H1 (cell line): ENCODE results near the gene MGRN1. TPM values are rescaled to one million over a fixed set of nuclear protein-coding genes. Genes with fewer than 3 reads are reported as not detected.

Source experiments
- CTCF ChIA-PET: fragments of 300-600 bp; sonication (Branson Sonifier 250); formaldehyde crosslinking; loops from one replicate; lab custom pipeline; 2021; ENCODE audit not compliant: partially characterized antibody; lab: Charles Lee
- POLR2A ChIA-PET: fragments of 300-600 bp; sonication (Branson Sonifier 250); formaldehyde crosslinking; loops from one replicate; lab custom pipeline; 2021; ENCODE audit warnings: inconsistent platforms; ENCODE audit not compliant: partially characterized antibody; lab: Charles Lee
- DNase-seq, 2 experiments: peaks; one replicate each; pipeline versions ENCODE4 v3.0.0 to v3.0.0-alpha.2; 2010 to 2022; ENCODE audit warnings: low spot score in 2 of 2, low read depth in 1 of 2, mixed read lengths in 1 of 2
- FAIRE-seq: peaks from 2 replicates; lab custom pipeline; 2011; peaks lifted over from hg19 to GRCh38; lab: Jason Lieb, UNC
- H2AFZ ChIP-seq: 2 replicates; pipeline ENCODE4 v1.8.1; 2012; ENCODE audit warnings: low read length, inconsistent platforms
- H2AK5ac ChIP-seq: 2 replicates; pipeline ENCODE4 v1.6.1; 2013; ENCODE audit warnings: low read depth, low read length
- H2BK120ac ChIP-seq: replicated peaks from 2 replicates; pipeline ENCODE3; 2013; ENCODE audit warnings: low read depth, low read length, inconsistent platforms
- H2BK12ac ChIP-seq: 2 replicates; pipeline ENCODE4 v1.6.1; 2013; ENCODE audit warnings: low read depth, low read length
- H2BK15ac ChIP-seq: 2 replicates; pipeline ENCODE4 v1.6.1; 2013; ENCODE audit warnings: low read length
- H2BK20ac ChIP-seq: 2 replicates; pipeline ENCODE4 v1.6.1; 2013; ENCODE audit warnings: low read length
- H2BK5ac ChIP-seq: 2 replicates; pipeline ENCODE4 v1.6.1; 2013; ENCODE audit warnings: low read depth, low read length
- H3K14ac ChIP-seq: 2 replicates; pipeline ENCODE4 v1.6.1; 2013; ENCODE audit warnings: inconsistent platforms; ENCODE audit not compliant: insufficient read length
- H3K18ac ChIP-seq: 2 replicates; pipeline ENCODE4 v1.6.1; 2013; ENCODE audit warnings: low read length; ENCODE audit errors: extremely low read depth
- H3K23ac ChIP-seq: 2 replicates; pipeline ENCODE4 v1.6.1; 2013; ENCODE audit warnings: inconsistent platforms; ENCODE audit not compliant: insufficient read length
- H3K23me2 ChIP-seq: 2 replicates; pipeline ENCODE4 v1.6.1; 2013; ENCODE audit warnings: low read depth, low read length
- H3K27ac ChIP-seq: 2 replicates; pipeline ENCODE4 v1.6.1; 2011; ENCODE audit warnings: low read depth, low read length, inconsistent platforms
- H3K27me3 ChIP-seq, 4 experiments: replicated peaks in 1 of 4; 1 replicate in 1 of 4; 2 replicates in 3 of 4; pipeline versions ENCODE4 v1.6.1 to v1.8.1; 2011 to 2013; ENCODE audit warnings: low read length in 3 of 4, mild to moderate bottlenecking in 3 of 4, inconsistent platforms in 2 of 4, mixed read lengths in 2 of 4, moderate library complexity in 1 of 4; ENCODE audit not compliant: control insufficient read depth in 3 of 4, insufficient read depth in 3 of 4; ENCODE audit errors: extremely low read depth in 1 of 4
- H3K36me3 ChIP-seq, 4 experiments: 2 replicates each; pipeline versions ENCODE4 v1.6.1 to v1.8.1; 2011 to 2013; ENCODE audit warnings: mild to moderate bottlenecking in 4 of 4, low read length in 3 of 4, moderate library complexity in 2 of 4, control low read depth in 1 of 4, inconsistent platforms in 1 of 4; ENCODE audit not compliant: insufficient read depth in 4 of 4, control insufficient read depth in 2 of 4
- H3K4ac ChIP-seq: replicated peaks from 2 replicates; pipeline ENCODE3; 2013; ENCODE audit warnings: low read length, low read depth, mixed read lengths, inconsistent platforms; ENCODE audit not compliant: insufficient read length
- H3K4me1 ChIP-seq, 4 experiments: replicated peaks in 1 of 4; 1 replicate in 1 of 4; 2 replicates in 3 of 4; pipeline versions ENCODE4 v1.6.1 to v1.8.1; 2011 to 2013; ENCODE audit warnings: low read length in 3 of 4, inconsistent platforms in 2 of 4, mixed read lengths in 1 of 4; ENCODE audit not compliant: insufficient read depth in 4 of 4, control insufficient read depth in 3 of 4
- H3K4me2 ChIP-seq, 2 experiments: 2 replicates each; pipeline versions ENCODE4 v1.6.1 to v1.8.1; 2011 to 2013; ENCODE audit warnings: low read depth in 2 of 2, low read length in 2 of 2, control low read depth in 1 of 2, inconsistent platforms in 1 of 2, mild to moderate bottlenecking in 1 of 2; ENCODE audit not compliant: insufficient read depth in 1 of 2
- H3K4me3 ChIP-seq, 4 experiments: fragments of 200-600, 300-600 bp in 1 of 4; sonication (generic), shearing (Covaris generic), sonication (Bioruptor Twin) in 1 of 4; 2 replicates each; pipeline versions ENCODE4 v1.5.1 to v1.8.1; 2011 to 2016; ENCODE audit warnings: low read length in 4 of 4, low read depth in 3 of 4, control low read depth in 2 of 4, inconsistent platforms in 2 of 4, mild to moderate bottlenecking in 2 of 4, mixed read lengths in 1 of 4, moderate library complexity in 1 of 4; ENCODE audit not compliant: insufficient read depth in 2 of 4; ENCODE audit errors: extremely low read depth in 1 of 4
- H3K56ac ChIP-seq: replicated peaks from 2 replicates; pipeline ENCODE3; 2013; ENCODE audit warnings: low read depth, mild to moderate bottlenecking, mixed read lengths, low read length, inconsistent platforms; ENCODE audit not compliant: insufficient read length
- H3K79me1 ChIP-seq: 2 replicates; pipeline ENCODE4 v1.6.1; 2013; ENCODE audit warnings: low read depth, low read length, control low read depth
- H3K79me2 ChIP-seq, 2 experiments: 2 replicates each; pipeline versions ENCODE4 v1.6.1 to v1.8.1; 2012 to 2013; ENCODE audit warnings: low read length in 2 of 2, mild to moderate bottlenecking in 2 of 2, inconsistent platforms in 1 of 2; ENCODE audit not compliant: insufficient read depth in 2 of 2, control insufficient read depth in 1 of 2
- H3K9ac ChIP-seq, 4 experiments: replicated peaks in 1 of 4; 1 replicate in 1 of 4; 2 replicates in 3 of 4; pipeline versions ENCODE4 v1.6.1 to v1.8.1; 2011 to 2013; ENCODE audit warnings: low read depth in 3 of 4, low read length in 3 of 4, control low read depth in 2 of 4, mild to moderate bottlenecking in 2 of 4, moderate library complexity in 2 of 4, inconsistent platforms in 1 of 4; ENCODE audit errors: extremely low read depth in 1 of 4
- H3K9me3 ChIP-seq, 2 experiments: 2 replicates each; pipeline versions ENCODE4 v1.6.1 to v1.8.1; 2012 to 2013; ENCODE audit warnings: mild to moderate bottlenecking in 2 of 2, moderate library complexity in 2 of 2, control low read depth in 1 of 2, inconsistent platforms in 1 of 2, low read depth in 1 of 2, low read length in 1 of 2, mixed read lengths in 1 of 2; ENCODE audit not compliant: insufficient read depth in 2 of 2
- H4K20me1 ChIP-seq, 2 experiments: replicated peaks in 1 of 2; 2 replicates each; pipeline versions ENCODE3 to v1.8.1; 2011 to 2013; ENCODE audit warnings: inconsistent platforms in 2 of 2, low read length in 2 of 2, mild to moderate bottlenecking in 1 of 2; ENCODE audit not compliant: insufficient read depth in 2 of 2, control insufficient read depth in 1 of 2
- H4K5ac ChIP-seq: 2 replicates; pipeline ENCODE4 v1.6.1; 2013; ENCODE audit warnings: low read length, low read depth, mixed read lengths, inconsistent platforms; ENCODE audit not compliant: insufficient read length
- H4K8ac ChIP-seq: 2 replicates; pipeline ENCODE4 v1.8.0; 2013; ENCODE audit warnings: mild to moderate bottlenecking, moderate library complexity, low read length, inconsistent platforms; ENCODE audit not compliant: insufficient read depth; ENCODE audit errors: extremely low read depth
- H4K91ac ChIP-seq: replicated peaks from 2 replicates; pipeline ENCODE3; 2013; ENCODE audit warnings: low read length, mixed read lengths, inconsistent platforms; ENCODE audit not compliant: insufficient read length
- ASH2L ChIP-seq: fragments of 200-600, 300-600 bp; sonication (generic); IDR thresholded peaks from one replicate; pipeline ENCODE4 v1.7.1; 2017; ENCODE audit warnings: low read length
- CBX5 ChIP-seq: fragments of 300-800, 300-1000 bp; sonication (generic); IDR thresholded peaks from 2 replicates; pipeline ENCODE4 v1.7.1; 2016; ENCODE audit warnings: antibody characterized with exemption, low read length, low read depth
- EGR1 ChIP-seq: IDR thresholded peaks from 2 replicates; pipeline ENCODE4 v1.6.1; 2011; ENCODE audit warnings: low read depth, low read length, borderline replicate concordance
- EP300 ChIP-seq, 2 experiments: IDR thresholded peaks; 1 replicate in 1 of 2; 2 replicates in 1 of 2; pipeline ENCODE4 v1.6.1; 2011 to 2012; ENCODE audit warnings: low read depth in 2 of 2, low read length in 2 of 2, mild to moderate bottlenecking in 2 of 2, borderline replicate concordance in 1 of 2, inconsistent platforms in 1 of 2, moderate library complexity in 1 of 2
- JUND ChIP-seq: IDR thresholded peaks from 2 replicates; pipeline ENCODE4 v1.6.1; 2011; ENCODE audit warnings: mild to moderate bottlenecking, improper control_type of control experiment, low read length
- KDM4A ChIP-seq: IDR thresholded peaks from one replicate; pipeline ENCODE4 v1.7.1; 2012; ENCODE audit warnings: low read depth, mild to moderate bottlenecking, moderate library complexity, low read length, inconsistent platforms; ENCODE audit not compliant: severe bottlenecking
- MAFK ChIP-seq: IDR thresholded peaks from 2 replicates; pipeline ENCODE4 v1.6.1; 2012; ENCODE audit warnings: low read depth, mild to moderate bottlenecking, improper control_type of control experiment, low read length
- RFX5 ChIP-seq: IDR thresholded peaks from 2 replicates; pipeline ENCODE4 v1.6.1; 2011; ENCODE audit warnings: low read depth, low read length, improper control_type of control experiment, borderline replicate concordance
- RNF2 ChIP-seq: fragments of 200-900, 300-1000 bp; sonication (generic); IDR thresholded peaks from 2 replicates; pipeline ENCODE4 v1.7.1; 2016; ENCODE audit warnings: borderline replicate concordance, low read depth, mild to moderate bottlenecking, antibody characterized with exemption, low read length; ENCODE audit not compliant: poor library complexity, severe bottlenecking; ENCODE audit errors: missing control alignments
- TEAD4 ChIP-seq: IDR thresholded peaks from 2 replicates; pipeline ENCODE4 v1.6.1; 2012; ENCODE audit warnings: low read depth, low read length, inconsistent platforms, mixed read lengths
- ZNF274 ChIP-seq: IDR thresholded peaks from 2 replicates; pipeline ENCODE4 v1.7.0; 2012; ENCODE audit warnings: low read length, borderline replicate concordance; ENCODE audit errors: extremely low read depth
- WGBS, 2 experiments: shearing (Covaris generic) in 1 of 2; methylation state at CpG; one replicate each; pipeline versions ENCODE4 v1.1.6 to v1.1.7; 2013 to 2015; ENCODE audit warnings: low lambda C conversion rate in 2 of 2, mixed read lengths in 2 of 2, inconsistent platforms in 1 of 2, low coverage in 1 of 2, missing lambda C conversion rate in 1 of 2; ENCODE audit not compliant: insufficient replicate concordance in 2 of 2, insufficient coverage in 1 of 2, insufficient read length in 1 of 2; ENCODE audit errors: extremely low coverage in 1 of 2, missing lambda C conversion rate in 1 of 2; 5-methylcytosine and 5-hydroxymethylcytosine counted together
- polyA plus RNA-seq, 7 experiments: library from polyadenylated mRNA; depleted of rRNA in 3 of 7; stranded (reverse) in 5 of 7; unstranded in 2 of 7; fragments of >200 nt in 5 of 7; fragments of 200-250 nt in 2 of 7; gene quantifications; 1 replicate in 5 of 7; 2 replicates in 1 of 7; 4 replicates in 1 of 7; pipeline versions ENCODE4 v1.2.1 to v1.2.3, GENCODE V29; 2011 to 2013; ENCODE audit warnings: missing spikeins in 2 of 7, mixed read lengths in 2 of 7
- total RNA-seq: library from RNA; stranded (reverse); fragmentation: NEBNext Ultra II Directional; extraction: Animal tissue kit (Norgen Biotek cat#: 25700); gene quantifications from 2 replicates; pipeline ENCODE4 v1.2.1, GENCODE V29; 2021
- TF ChIP-seq, protein P1 (sequence below): IDR thresholded peaks from 2 replicates; pipeline ENCODE4 v1.6.1; 2011; ENCODE audit warnings: low read depth, mild to moderate bottlenecking, low read length; ENCODE audit not compliant: insufficient read depth

MGRN1 gene
- total and polyA plus RNA-seq, 2 of the 8 experiments (the other 6 are each of a cell fraction or from before 2014, with no cell fraction given): 15.0 to 82.3 TPM

DNA sequence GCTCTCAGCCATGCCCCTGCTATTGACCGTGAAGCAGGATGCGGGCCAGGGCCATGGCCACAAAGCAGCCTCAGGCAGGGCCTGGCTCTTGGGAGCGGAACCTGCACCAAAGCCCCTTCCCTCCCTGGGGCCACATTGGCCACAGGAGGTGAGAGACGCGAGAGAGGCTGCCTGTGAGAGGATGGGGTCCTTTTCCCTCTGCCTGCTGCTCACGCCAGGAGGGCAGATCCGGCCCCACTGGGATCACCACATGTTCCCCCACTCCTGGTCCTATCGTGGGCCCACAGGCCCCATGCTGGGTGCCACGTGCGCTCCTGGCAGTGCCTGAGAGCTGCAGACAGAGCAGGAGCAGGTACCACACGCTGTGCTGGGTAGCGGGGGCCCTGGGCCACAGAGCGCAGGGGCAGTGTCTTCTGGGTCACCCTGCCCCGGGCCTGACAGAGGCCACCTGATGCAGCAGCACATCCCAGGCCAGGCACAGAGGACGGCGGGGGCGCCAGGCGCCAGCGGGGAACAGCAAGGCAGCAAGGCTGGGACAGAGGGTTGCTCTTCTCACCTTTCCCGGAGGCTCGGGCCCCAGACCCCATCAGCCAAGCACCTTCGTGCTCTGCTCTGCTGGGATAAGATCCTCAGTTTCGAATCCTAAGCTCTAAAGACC lies 59.6 kb downstream of the MGRN1 start:
- DNase-seq (no peak), FAIRE-seq (no peak)
- no peaks in the 10 kb centered on the region for H3K23me2 ChIP-seq
- peaks cover 0 to 9% of the 10 kb centered on the region in 2 experiments for H4K20me1 ChIP-seq
- CTCF ChIA-PET: interaction anchor here (1.0 to 2.7 kb wide), 4 partner anchors 14 to 166 kb away, joined by 3 to 18 read pairs (median 6); no protein-coding TSS in a partner anchor
- H3K9me3 ChIP-seq: no peaks in the 10 kb centered on the region
- H3K4me2 ChIP-seq: no peak overlapping the region
- peak overlapping the region; percentile 9; the same call in 1 of the 2 replicates for H4K8ac ChIP-seq
- H3K4me3 ChIP-seq: no peak overlapping the region
- H3K79me2 ChIP-seq: no peaks in the 10 kb centered on the region
- no peak overlapping the region for H2BK5ac ChIP-seq
- no peak overlapping the region for H3K27ac ChIP-seq
- WGBS, 2 experiments: 92% methylated on average over 23 of the region's 23 CpGs; no CpG with 5 or more reads in 1 of the 2 experiments
- no peak overlapping the region for H2BK15ac ChIP-seq
- H2AK5ac ChIP-seq: no peak overlapping the region
- no peaks in the 10 kb centered on the region for H3K4me1 ChIP-seq
- POLR2A ChIA-PET: interaction anchor here (0.7 to 1.8 kb wide), 4 partner anchors 9 to 178 kb away, joined by 3 to 16 read pairs (median 4); partner anchors contain the start of gene NUDT16L1
- H3K23ac ChIP-seq: no peak overlapping the region
- peaks cover 2 to 18% (median 7%) of the 10 kb centered on the region in 4 experiments; a peak in 5 of 8 replicates for H3K36me3 ChIP-seq
- H4K5ac ChIP-seq: no peak overlapping the region
- H3K14ac ChIP-seq: no peak overlapping the region
- no peaks in the 10 kb centered on the region for H3K27me3 ChIP-seq
- no peak overlapping the region for H2AFZ ChIP-seq
- H3K9ac ChIP-seq: no peak overlapping the region
- H2BK20ac ChIP-seq: no peak overlapping the region
- no peak overlapping the region for H2BK120ac ChIP-seq
- no peaks in the 10 kb centered on the region for H3K79me1 ChIP-seq
- no peak overlapping the region for H3K18ac ChIP-seq
- H3K4ac ChIP-seq: no peak overlapping the region
- no peak overlapping the region for H3K56ac ChIP-seq
- H4K91ac ChIP-seq: no peak overlapping the region
- H2BK12ac ChIP-seq: no peak overlapping the region
- TF ChIP-seq CBX5 (no peak), RNF2 (no peak), RFX5 (no peak), EP300 (IDR thresholded peaks at IDR 0.05; ENCODE audit: borderline replicate concordance in 1 of 2, low read depth in 2 of 2, low read length in 2 of 2) (no peak), MAFK (no peak), ZNF274 (no peak), JUND (no peak), KDM4A (no peak), TEAD4 (no peak), ASH2L (no peak), EGR1 (no peak)
- TF ChIP-seq, protein P1, sequence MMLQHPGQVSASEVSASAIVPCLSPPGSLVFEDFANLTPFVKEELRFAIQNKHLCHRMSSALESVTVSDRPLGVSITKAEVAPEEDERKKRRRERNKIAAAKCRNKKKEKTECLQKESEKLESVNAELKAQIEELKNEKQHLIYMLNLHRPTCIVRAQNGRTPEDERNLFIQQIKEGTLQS: no peak
